CD8-positive, alpha-beta memory T cell (primary cell): ENCODE data around the gene NEAT1. TPM values are rescaled to one million over a fixed set of nuclear protein-coding genes. Genes with fewer than 3 reads are reported as not detected.

Experiments used
- CTCF ChIA-PET: fragments of 350-600 bp; sonication (Branson Sonifier 250); formaldehyde crosslinking; loops from one replicate; lab custom pipeline; 2021; ENCODE audit warnings: antibody characterized with exemption; lab: Charles Lee
- POLR2A ChIA-PET: fragments of 350-600 bp; sonication (Branson Sonifier 250); formaldehyde crosslinking; loops from one replicate; lab custom pipeline; 2021; ENCODE audit warnings: antibody characterized with exemption; lab: Charles Lee
- DNase-seq, 5 donors: peaks; one replicate each; pipeline versions ENCODE4 v3.0.0 to v3.0.0-alpha.2; 2020 to 2022; ENCODE audit warnings: mixed read lengths in 1 of 5
- H3K27ac ChIP-seq: one replicate; pipeline ENCODE4 v1.7.0; 2013; ENCODE audit warnings: low read depth, mild to moderate bottlenecking, low read length, moderate library complexity
- H3K27me3 ChIP-seq: 2 replicates; pipeline ENCODE4 v1.7.0; 2013; ENCODE audit warnings: low read length, mild to moderate bottlenecking; ENCODE audit not compliant: insufficient read depth, poor library complexity, severe bottlenecking
- H3K36me3 ChIP-seq: 2 replicates; pipeline ENCODE4 v1.7.0; 2013; ENCODE audit warnings: mild to moderate bottlenecking, low read length, moderate library complexity; ENCODE audit not compliant: insufficient read depth
- H3K4me1 ChIP-seq: 2 replicates; pipeline ENCODE4 v1.7.0; 2013; ENCODE audit warnings: mild to moderate bottlenecking, low read length, moderate library complexity; ENCODE audit not compliant: insufficient read depth
- H3K4me3 ChIP-seq: 2 replicates; pipeline ENCODE4 v1.7.0; 2013; ENCODE audit warnings: mild to moderate bottlenecking, low read length
- H3K9me3 ChIP-seq: 2 replicates; pipeline ENCODE4 v1.7.0; 2013; ENCODE audit warnings: mild to moderate bottlenecking, low read length
- H3K27ac Mint-ChIP-seq, 8 donors: one replicate each; pipeline ENCODE4 v1.8.0; 2020 to 2021; ENCODE audit warnings: mixed read lengths in 8 of 8, mild to moderate bottlenecking in 6 of 8, inconsistent platforms in 3 of 8, moderate library complexity in 3 of 8
- H3K27me3 Mint-ChIP-seq, 2 donors: one replicate each; pipeline ENCODE4 v1.8.0; 2020 to 2021; ENCODE audit warnings: mixed read lengths in 2 of 2, mild to moderate bottlenecking in 1 of 2, moderate library complexity in 1 of 2
- H3K36me3 Mint-ChIP-seq, 3 donors: one replicate each; pipeline ENCODE4 v1.8.0; 2020 to 2021; ENCODE audit warnings: mixed read lengths in 3 of 3, inconsistent platforms in 1 of 3, mild to moderate bottlenecking in 1 of 3
- H3K4me1 Mint-ChIP-seq, 3 donors: one replicate each; pipeline ENCODE4 v1.8.0; 2020 to 2021; ENCODE audit warnings: mixed read lengths in 3 of 3, inconsistent platforms in 1 of 3, mild to moderate bottlenecking in 1 of 3
- H3K4me3 Mint-ChIP-seq, 7 donors: one replicate each; pipeline ENCODE4 v1.8.0; 2020 to 2021; ENCODE audit warnings: mixed read lengths in 7 of 7, mild to moderate bottlenecking in 6 of 7, moderate library complexity in 4 of 7, inconsistent platforms in 2 of 7
- H3K9me3 Mint-ChIP-seq, 5 donors: one replicate each; pipeline ENCODE4 v1.8.0; 2020 to 2022; ENCODE audit warnings: mixed read lengths in 5 of 5, mild to moderate bottlenecking in 3 of 5, moderate library complexity in 2 of 5, inconsistent platforms in 1 of 5
- polyA plus RNA-seq: library from polyadenylated mRNA; unstranded; fragments of 300-500 nt; fragmentation: Illumina TruSeq; gene quantifications from one replicate; pipeline ENCODE4 v1.2.3, GENCODE V29; 2021
- total RNA-seq, 2 experiments: library from RNA; stranded (reverse); gene quantifications; one replicate each; pipeline ENCODE4 v1.2.3, GENCODE V29; 2021

Gene NEAT1
- total and polyA plus RNA-seq, 3 experiments from 2014 or later = 2.7 to 204 (median 196) TPM

DNA sequence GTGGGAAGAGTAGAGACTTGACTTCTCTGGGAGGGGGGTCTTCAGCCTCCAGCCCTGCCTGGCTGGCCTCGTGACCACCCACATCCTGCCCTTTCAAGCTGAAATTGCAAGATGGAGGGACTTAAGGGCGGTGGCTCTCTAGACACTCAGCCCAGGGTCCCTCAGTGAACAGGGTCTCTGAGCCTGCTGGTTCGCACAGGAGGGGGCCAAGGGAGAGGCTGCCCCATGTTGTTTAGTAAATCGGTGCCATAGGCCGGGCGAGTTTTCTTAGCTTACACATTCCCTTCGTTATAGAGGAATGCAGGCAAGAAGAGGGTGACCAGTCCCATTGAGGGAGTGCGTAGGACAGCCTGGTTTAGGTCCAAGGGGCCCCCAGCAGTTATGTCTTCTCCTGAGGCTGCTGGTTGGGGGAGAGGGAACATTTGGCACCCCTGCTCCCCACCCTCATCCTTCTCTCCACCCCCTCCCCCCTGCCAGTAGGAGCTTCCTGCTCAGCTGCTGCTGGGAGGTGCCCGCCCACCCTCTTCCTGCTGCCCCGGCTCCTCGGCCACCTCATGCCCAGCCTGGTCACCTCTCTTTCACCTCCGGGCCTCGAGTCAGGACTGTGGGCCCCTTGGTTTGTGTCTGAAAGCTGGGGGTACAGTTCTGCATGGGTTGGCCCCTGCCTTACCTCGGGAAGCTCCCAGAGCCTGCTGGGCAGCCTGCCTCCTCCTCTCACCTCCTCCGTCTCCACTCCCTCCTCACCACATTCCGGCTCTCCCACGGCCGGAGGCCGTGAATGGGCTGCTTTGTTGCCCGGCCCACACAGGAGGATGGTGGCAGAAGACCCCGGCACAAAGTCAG lies 32.3 kb upstream of the NEAT1 start:
- H3K9me3 Mint-ChIP-seq = no peaks in the 10 kb centered on the region
- POLR2A ChIA-PET = interaction anchor here (0.6 to 0.9 kb wide), 5 partner anchors 10 to 108 kb away, joined by 3 to 6 read pairs (median 3); partner anchors contain the start of gene MALAT1
- CTCF ChIA-PET = interaction anchor here (1.1 to 1.5 kb wide), 2 partner anchors 107 to 117 kb away, joined by 3 read pairs; no protein-coding TSS in a partner anchor
- H3K4me3 Mint-ChIP-seq = peak overlapping the region in 4 of 7 donors; percentile 8 to 66 (median 48)
- Histone ChIP-seq H3K9me3 (no peaks in the 10 kb centered on the region), H3K27me3 (no peaks in the 10 kb centered on the region), H3K36me3 (peaks cover 4% of the 10 kb centered on the region), H3K4me1 (peaks cover 51% of the 10 kb centered on the region), H3K4me3 (no peak overlapping the region), H3K27ac (no peak overlapping the region)
- DNase-seq = no peak
- H3K36me3 Mint-ChIP-seq = peaks cover 0 to 64% (median 0%) of the 10 kb centered on the region in 3 donors
- H3K27ac Mint-ChIP-seq = peak overlapping the region in 6 of 8 donors; percentile 19 to 88 (median 48)
- H3K27me3 Mint-ChIP-seq = peaks cover 0 to 2% of the 10 kb centered on the region in 2 donors
- peaks cover 39 to 63% (median 39%) of the 10 kb centered on the region in 3 donors for H3K4me1 Mint-ChIP-seq

DNA sequence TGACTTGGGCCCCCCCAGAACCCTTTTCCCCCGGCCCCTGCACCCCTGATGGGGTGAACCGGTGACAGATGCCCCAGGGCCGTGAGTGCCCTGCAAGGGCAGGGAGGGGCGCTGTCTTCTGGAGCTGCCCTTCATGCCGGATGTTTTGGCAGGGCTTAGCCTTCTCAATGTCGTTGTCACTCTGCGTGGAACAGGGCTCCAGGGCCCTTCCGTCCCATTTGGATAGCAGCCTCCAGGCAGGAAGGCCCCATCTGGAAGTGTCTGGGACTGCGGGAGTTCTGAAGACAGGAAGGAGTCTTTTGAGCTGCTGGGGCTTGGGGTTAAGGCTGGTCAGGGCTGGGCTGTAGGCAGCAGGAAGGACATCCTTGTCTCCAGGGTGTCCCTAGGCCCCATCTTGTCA lies 31.6 kb upstream of the NEAT1 start:
- DNase-seq = no peak
- ChIA-PET POLR2A (interaction anchor here (0.6 to 0.9 kb wide), 4 partner anchors 11 to 108 kb away, joined by 3 to 6 read pairs (median 4); partner anchors contain the start of gene MALAT1), CTCF (interaction anchor here (1.5 kb wide), 1 partner anchor 116 kb away, joined by 3 read pairs; no protein-coding TSS in a partner anchor)
- Mint-ChIP-seq H3K36me3 (peaks cover 0 to 70% (median 0%) of the 10 kb centered on the region in 3 donors), H3K4me3 (peak overlapping the region in 1 of 7 donors; percentile 66), H3K27ac (peak overlapping the region in 2 of 8 donors; percentile 74 to 88), H3K27me3 (peaks cover 0 to 2% of the 10 kb centered on the region in 2 donors), H3K9me3 (no peaks in the 10 kb centered on the region), H3K4me1 (peaks cover 32 to 58% (median 34%) of the 10 kb centered on the region in 3 donors)
- Histone ChIP-seq H3K27me3 (no peaks in the 10 kb centered on the region), H3K4me3 (no peak overlapping the region), H3K36me3 (peaks cover 4% of the 10 kb centered on the region), H3K27ac (no peak overlapping the region), H3K4me1 (peaks cover 45% of the 10 kb centered on the region), H3K9me3 (no peaks in the 10 kb centered on the region)

DNA sequence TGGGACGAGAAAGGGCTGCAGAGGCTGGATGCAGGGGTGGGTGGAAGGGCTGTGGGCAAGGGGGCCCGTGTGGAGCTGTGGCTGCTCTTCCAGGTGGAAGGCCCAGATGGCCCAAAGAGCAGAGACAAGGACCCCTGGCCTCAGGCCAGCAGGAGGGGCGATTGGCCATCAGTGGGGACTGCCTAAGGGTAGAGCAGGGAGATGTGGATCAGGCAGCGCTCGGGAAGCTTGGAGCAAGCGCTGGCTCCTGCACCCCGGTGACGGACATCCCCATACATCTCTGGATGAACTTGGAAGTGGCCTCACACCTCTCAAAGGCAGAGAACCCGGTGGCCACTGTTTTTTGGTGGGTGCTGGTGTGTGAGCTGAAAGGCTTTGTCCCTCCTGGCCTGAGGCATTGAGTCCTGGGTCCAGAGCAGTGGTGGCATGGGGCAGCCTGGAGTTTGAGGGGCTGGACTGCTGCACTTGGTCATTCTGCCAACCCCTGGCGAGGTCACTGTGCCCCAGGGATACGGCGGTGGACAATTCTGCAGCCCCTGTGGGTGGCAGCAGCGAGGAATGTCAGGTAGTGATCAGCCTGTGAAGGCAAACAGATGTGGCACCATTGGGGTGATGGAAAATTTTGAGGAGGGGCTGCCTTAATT lies 30.3 kb upstream of the NEAT1 start:
- POLR2A ChIA-PET = no interaction called here
- H3K4me1 Mint-ChIP-seq = peaks cover 23 to 50% (median 26%) of the 10 kb centered on the region in 3 donors
- H3K36me3 Mint-ChIP-seq = peaks cover 1 to 76% (median 3%) of the 10 kb centered on the region in 3 donors
- peak overlapping the region in 1 of 7 donors; percentile 65 for H3K4me3 Mint-ChIP-seq
- peaks cover 38% of the 10 kb centered on the region for H3K4me1 ChIP-seq
- H3K36me3 ChIP-seq = peaks cover 4% of the 10 kb centered on the region
- CTCF ChIA-PET = no interaction called here
- no peak overlapping the region for H3K27ac ChIP-seq
- no peak for DNase-seq
- no peak overlapping the region for H3K4me3 ChIP-seq
- no peaks in the 10 kb centered on the region for H3K9me3 ChIP-seq
- peaks cover 0 to 2% of the 10 kb centered on the region in 2 donors for H3K27me3 Mint-ChIP-seq
- H3K27me3 ChIP-seq = no peaks in the 10 kb centered on the region
- H3K9me3 Mint-ChIP-seq = no peaks in the 10 kb centered on the region
- H3K27ac Mint-ChIP-seq = peak overlapping the region in 4 of 8 donors; percentile 23 to 64 (median 56)

DNA sequence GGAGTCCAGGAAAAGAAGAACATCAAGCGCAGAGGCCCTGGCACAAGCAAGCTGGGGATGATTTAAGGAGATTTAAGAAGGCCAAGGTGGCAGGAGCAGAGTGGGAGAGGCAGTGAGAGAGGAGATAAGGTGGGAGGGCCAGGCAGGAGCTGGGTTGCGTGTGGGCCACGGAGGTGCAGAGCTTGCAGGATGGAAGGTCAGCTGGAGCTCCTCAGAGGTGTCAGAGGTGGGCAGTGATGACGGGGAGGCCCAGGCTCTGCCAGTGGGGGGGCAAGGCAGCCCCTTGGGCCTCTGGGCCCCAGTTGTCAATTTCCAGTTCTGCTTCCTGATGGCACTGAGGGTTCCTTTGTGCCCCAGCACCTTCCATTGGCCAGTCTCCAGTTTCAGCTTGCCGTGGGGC lies 29.7 kb upstream of the NEAT1 start:
- Mint-ChIP-seq H3K27ac (peak overlapping the region in 3 of 8 donors; percentile 23 to 64 (median 27)), H3K4me1 (peaks cover 20 to 49% (median 27%) of the 10 kb centered on the region in 3 donors), H3K9me3 (no peaks in the 10 kb centered on the region), H3K27me3 (peaks cover 0 to 2% of the 10 kb centered on the region in 2 donors), H3K36me3 (peaks cover 4 to 79% (median 4%) of the 10 kb centered on the region in 3 donors), H3K4me3 (peak overlapping the region in 1 of 7 donors; percentile 65)
- DNase-seq = no peak
- no peak overlapping the region for H3K27ac ChIP-seq
- H3K36me3 ChIP-seq = peaks cover 4% of the 10 kb centered on the region
- CTCF ChIA-PET = interaction anchor here (1.2 kb wide), 1 partner anchor 26 kb away, joined by 3 read pairs; no protein-coding TSS in a partner anchor
- peaks cover 32% of the 10 kb centered on the region for H3K4me1 ChIP-seq
- POLR2A ChIA-PET = no interaction called here
- no peaks in the 10 kb centered on the region for H3K9me3 ChIP-seq
- no peaks in the 10 kb centered on the region for H3K27me3 ChIP-seq
- no peak overlapping the region for H3K4me3 ChIP-seq

DNA sequence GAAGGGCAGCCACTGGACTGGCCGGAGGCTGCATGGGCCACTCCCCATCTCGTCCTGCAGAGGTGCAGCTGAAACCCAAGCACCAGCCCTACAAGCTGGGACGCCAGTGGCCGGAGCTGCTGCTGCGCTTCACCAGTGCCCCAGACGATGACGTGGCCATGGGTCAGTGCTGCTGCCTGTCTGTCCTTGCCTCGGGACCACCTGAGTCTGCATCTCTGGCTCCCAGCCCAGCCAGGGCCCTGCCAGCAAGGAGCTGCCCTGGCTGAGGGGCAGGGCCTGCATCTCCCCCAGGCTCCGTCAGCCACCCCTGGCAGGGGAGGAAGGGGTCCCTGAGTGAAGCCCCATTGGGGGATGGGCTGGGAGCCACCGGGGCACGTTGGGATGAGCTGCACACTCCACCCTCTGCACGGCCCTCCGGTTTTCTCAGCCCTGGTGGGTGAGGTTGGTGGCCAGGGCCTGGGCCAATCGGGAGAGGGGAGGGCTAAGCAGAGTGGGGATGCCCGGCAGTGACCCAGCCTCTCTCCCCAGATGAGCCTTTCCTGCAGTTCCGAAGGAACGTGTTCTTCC lies 29.0 kb upstream of the NEAT1 start:
- H3K36me3 ChIP-seq = peaks cover 4% of the 10 kb centered on the region
- H3K27me3 ChIP-seq = no peaks in the 10 kb centered on the region
- peak overlapping the region in 1 of 8 donors; percentile 64 for H3K27ac Mint-ChIP-seq
- POLR2A ChIA-PET = no interaction called here
- H3K4me3 Mint-ChIP-seq = no peak overlapping the region
- H3K36me3 Mint-ChIP-seq = peaks cover 4 to 80% (median 4%) of the 10 kb centered on the region in 3 donors
- CTCF ChIA-PET = interaction anchor here (1.2 kb wide), 1 partner anchor 27 kb away, joined by 3 read pairs; no protein-coding TSS in a partner anchor
- H3K4me1 ChIP-seq = peaks cover 25% of the 10 kb centered on the region
- no peaks in the 10 kb centered on the region for H3K9me3 Mint-ChIP-seq
- no peak overlapping the region for H3K27ac ChIP-seq
- peaks cover 0 to 2% of the 10 kb centered on the region in 2 donors for H3K27me3 Mint-ChIP-seq
- no peak overlapping the region for H3K4me3 ChIP-seq
- no peak for DNase-seq
- H3K4me1 Mint-ChIP-seq = peaks cover 13 to 42% (median 20%) of the 10 kb centered on the region in 3 donors
- no peaks in the 10 kb centered on the region for H3K9me3 ChIP-seq

DNA sequence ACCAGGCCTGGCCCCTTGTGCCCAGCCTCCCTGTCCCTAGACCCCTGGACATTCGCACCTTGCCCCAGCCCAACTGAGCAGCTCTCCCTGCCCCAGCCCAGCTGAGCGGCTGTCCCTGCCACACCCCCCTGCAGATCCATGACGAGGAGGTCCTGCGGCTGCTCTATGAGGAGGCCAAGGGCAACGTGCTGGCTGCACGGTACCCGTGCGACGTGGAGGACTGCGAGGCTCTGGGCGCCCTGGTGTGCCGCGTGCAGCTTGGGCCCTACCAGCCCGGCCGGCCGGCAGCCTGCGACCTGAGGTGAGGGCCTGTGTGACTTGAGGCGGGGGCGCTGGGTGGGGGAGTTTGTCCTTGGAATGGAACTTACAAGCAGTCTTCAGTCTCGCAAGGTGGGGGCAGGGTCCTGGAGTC lies 28.5 kb upstream of the NEAT1 start:
- no peak overlapping the region for H3K4me3 Mint-ChIP-seq
- Histone ChIP-seq H3K27ac (no peak overlapping the region), H3K4me1 (peaks cover 20% of the 10 kb centered on the region), H3K9me3 (no peaks in the 10 kb centered on the region), H3K27me3 (no peaks in the 10 kb centered on the region), H3K4me3 (no peak overlapping the region), H3K36me3 (peaks cover 4% of the 10 kb centered on the region)
- no peak overlapping the region for H3K27ac Mint-ChIP-seq
- peaks cover 4 to 78% (median 4%) of the 10 kb centered on the region in 3 donors for H3K36me3 Mint-ChIP-seq
- no peaks in the 10 kb centered on the region for H3K9me3 Mint-ChIP-seq
- peaks cover 8 to 36% (median 15%) of the 10 kb centered on the region in 3 donors for H3K4me1 Mint-ChIP-seq
- CTCF ChIA-PET = interaction anchor here (1.2 kb wide), 1 partner anchor 27 kb away, joined by 3 read pairs; no protein-coding TSS in a partner anchor
- DNase-seq = no peak
- POLR2A ChIA-PET = no interaction called here
- peaks cover 0 to 2% of the 10 kb centered on the region in 2 donors for H3K27me3 Mint-ChIP-seq

DNA sequence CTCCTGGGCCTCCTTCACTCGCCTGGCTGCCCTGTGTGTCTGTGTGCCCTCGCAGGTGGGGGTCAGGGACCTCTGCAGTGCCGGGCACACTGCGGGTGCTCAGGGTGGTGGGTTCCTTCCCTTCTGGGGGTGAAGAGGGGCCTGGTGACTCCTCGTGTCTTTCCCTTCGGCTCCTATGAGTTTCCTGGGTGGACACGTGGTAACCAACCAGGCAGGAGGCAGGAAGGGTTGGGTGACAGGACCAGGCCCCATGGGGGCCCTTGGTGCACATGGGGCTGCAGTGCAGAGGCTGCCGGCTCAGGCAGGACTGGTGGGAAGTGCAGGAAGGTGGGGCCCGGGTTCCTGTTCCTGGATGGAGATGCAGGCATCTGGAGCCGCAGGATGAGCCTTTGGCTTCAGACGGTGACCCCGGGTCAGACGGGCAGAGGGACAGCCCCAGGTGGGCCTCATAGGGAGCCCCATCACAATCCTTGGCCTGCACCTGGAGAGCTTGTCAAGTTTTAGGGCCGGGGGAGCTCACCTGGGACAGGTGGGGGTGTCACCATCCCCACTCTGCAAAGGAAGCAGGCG lies 26.6 kb upstream of the NEAT1 start:
- peak overlapping the region in 1 of 8 donors; percentile 54 for H3K27ac Mint-ChIP-seq
- no peak for DNase-seq

More for the DNA sequence above, 26.6 kb upstream of the NEAT1 start:
- Mint-ChIP-seq H3K9me3 (no peaks in the 10 kb centered on the region), H3K27me3 (peaks cover 0 to 2% of the 10 kb centered on the region in 2 donors), H3K36me3 (peaks cover 4 to 81% (median 4%) of the 10 kb centered on the region in 3 donors), H3K4me3 (no peak overlapping the region), H3K4me1 (peaks cover 0 to 17% (median 3%) of the 10 kb centered on the region in 3 donors)
- Histone ChIP-seq H3K36me3 (peaks cover 4% of the 10 kb centered on the region), H3K9me3 (no peaks in the 10 kb centered on the region), H3K4me1 (peaks cover 2% of the 10 kb centered on the region), H3K4me3 (no peak overlapping the region), H3K27ac (no peak overlapping the region), H3K27me3 (no peaks in the 10 kb centered on the region)
- POLR2A ChIA-PET = no interaction called here
- CTCF ChIA-PET = interaction anchor here (1.2 kb wide), 2 partner anchors 11 to 19 kb away, joined by 4 to 7 read pairs; no protein-coding TSS in a partner anchor
